GM20000 (cell line): ENCODE measurements around the gene LIN28A.
A peak's percentile ranks its signal among the peaks of the same experiment; 100 is the strongest.

Experiments used
- DNase-seq: peaks from one replicate; pipeline ENCODE4 v3.0.0; 2012; ENCODE audit warnings: low spot score
- TF ChIP-seq, protein P1 (sequence below): IDR thresholded peaks from 2 replicates; pipeline ENCODE4 v1.5.1; 2012; ENCODE audit warnings: mild to moderate bottlenecking, control low read depth; ENCODE audit errors: extremely low read depth, missing control alignments

The LIN28A gene

DNA sequence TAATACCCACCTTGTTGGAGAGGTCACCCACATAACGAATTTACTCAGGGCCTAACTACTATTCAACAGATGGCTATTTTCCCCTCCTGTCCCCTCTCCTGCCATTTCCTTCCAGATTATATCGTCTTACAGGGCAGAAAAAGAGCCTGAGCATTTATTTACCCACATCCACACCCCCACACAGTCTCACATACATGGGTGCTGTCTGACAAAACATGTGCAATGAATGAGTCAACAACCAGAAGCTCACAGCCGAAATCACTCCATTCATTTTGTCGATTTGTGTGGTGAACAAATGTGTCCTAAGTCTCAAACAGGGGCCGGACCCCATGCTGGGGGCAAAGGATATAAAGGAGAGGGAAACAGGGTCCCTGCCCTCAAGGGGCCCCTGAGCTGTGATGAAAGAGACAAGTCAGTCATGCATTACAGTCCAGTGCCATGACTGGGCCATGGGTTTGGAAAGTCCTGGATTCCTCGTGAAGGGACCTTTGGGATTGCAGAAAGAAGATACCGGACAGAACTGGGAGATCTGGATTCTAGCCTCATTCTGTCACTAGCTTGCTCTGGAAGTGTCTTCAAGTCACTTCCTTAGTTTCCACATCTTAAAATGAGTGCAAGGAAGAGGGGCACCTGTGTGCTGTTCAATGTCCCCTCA lies 21.7 kb upstream of the LIN28A start:
- no peak for DNase-seq
- TF ChIP-seq, protein P1, sequence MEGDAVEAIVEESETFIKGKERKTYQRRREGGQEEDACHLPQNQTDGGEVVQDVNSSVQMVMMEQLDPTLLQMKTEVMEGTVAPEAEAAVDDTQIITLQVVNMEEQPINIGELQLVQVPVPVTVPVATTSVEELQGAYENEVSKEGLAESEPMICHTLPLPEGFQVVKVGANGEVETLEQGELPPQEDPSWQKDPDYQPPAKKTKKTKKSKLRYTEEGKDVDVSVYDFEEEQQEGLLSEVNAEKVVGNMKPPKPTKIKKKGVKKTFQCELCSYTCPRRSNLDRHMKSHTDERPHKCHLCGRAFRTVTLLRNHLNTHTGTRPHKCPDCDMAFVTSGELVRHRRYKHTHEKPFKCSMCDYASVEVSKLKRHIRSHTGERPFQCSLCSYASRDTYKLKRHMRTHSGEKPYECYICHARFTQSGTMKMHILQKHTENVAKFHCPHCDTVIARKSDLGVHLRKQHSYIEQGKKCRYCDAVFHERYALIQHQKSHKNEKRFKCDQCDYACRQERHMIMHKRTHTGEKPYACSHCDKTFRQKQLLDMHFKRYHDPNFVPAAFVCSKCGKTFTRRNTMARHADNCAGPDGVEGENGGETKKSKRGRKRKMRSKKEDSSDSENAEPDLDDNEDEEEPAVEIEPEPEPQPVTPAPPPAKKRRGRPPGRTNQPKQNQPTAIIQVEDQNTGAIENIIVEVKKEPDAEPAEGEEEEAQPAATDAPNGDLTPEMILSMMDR, result no peak

DNA sequence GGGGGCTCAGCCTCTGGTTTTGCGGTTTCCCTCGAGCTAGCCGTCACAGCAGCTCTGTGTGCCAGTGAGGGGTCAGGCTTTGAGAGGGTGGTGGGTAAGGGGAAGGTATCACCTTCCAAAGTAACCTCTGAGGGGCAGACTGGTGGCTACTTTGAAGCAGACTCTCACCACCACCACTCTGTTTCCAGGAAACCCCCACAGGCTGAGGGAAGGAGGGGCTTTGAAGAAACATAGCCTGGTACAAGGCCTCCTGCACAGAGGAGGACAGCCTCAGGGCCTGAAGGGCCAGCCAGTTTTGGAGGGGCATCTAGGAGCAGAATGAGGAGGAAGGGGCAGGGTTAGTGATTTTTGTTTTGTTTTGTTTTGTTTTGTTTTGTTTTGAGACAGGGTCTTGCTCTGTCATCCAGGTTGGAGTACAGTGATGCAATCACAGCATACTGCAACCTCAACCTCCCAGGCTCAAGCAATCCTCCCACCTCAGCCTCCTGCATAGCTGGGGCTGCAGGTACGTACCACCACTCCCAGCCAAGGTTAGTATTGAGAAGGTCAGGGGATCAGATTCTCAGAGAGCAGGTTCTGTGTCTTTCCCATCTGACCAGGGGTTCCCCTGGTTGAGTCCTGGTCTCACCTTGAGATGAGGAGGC lies 20.9 kb upstream of the LIN28A start:
- TF ChIP-seq, protein P1, result no peak
- no peak for DNase-seq

DNA sequence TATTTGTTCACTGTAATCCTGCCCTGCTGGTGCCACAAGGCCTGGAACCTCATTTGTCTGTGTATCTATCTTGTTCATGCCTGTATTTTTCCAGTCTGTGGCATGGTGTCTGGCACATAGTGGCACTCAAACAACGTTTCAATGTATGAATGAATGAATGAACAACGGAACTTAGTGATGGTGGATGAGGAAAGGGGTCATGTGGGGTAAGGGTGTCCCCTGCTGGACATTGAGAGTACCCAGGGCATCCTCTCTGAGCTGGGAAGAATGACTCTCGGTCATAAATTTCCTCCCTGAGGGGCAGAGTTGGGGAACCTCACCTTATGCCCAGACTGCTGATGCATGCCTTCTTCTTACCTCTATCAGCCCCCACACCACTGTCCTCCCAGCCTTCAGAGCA lies 19.2 kb upstream of the LIN28A start:
- TF ChIP-seq, protein P1, result peak; percentile 25
- peak; percentile 42 for DNase-seq

DNA sequence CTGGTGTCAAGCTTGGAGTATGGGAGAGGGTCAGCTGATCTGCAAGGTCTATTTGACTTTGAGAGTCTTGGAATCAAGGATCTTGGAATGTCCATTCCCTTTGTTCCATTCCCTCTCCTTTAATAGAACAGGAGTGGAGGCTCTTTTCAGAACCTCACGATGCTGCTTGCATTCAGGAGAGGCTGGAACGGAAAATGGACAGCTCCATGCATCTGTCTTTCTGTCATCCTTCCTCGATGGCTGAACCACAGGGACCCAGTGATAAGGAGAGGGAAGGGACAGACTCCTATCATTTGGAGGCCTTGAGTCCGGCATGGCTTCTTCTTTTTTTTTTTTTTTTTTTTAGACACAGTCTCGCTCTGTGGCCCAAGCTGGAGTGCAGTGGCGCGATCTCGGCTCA lies 14.9 kb upstream of the LIN28A start:
- TF ChIP-seq, protein P1, result no peak

DNA sequence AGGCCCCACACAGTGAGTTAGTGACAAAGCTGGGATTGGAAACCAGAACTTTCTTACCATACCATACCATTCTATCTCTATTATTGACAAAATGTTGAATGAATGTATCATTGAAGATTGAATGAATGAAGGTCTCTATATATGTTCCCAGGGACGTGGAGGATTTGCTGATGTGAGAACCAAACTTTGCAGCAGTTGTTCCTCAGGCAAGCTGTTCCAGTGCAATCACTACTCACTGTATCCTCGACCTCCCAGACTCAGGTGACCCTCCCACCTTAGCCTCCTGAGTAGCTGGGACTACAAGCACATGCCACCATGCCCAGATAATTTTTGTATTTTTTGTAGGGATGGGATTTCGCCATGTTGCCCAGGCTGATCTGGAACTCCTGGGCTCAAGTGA lies 11.6 kb upstream of the LIN28A start:
- TF ChIP-seq, protein P1, result no peak
- no peak for DNase-seq

More for the DNA sequence above, 14.9 kb upstream of the LIN28A start:
- DNase-seq, result no peak

DNA sequence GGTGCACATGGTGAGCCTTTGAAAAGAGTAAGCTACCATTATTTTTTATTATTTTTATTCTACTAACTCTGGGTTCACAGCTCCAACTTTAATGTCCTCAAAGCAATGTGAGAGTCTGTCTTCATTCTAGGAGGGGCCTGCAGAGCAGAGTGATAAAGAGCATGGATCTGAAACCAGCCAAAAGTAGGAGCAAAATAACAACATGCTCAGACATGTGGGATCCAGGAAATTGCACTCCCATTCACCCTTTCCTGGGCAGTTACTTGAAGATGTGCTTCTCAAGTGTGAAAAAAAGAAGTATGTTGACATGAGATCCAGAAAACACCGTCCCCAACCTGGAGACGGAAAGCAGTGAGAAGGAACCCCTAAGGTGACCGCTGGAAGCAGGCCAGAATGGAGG lies 8.7 kb upstream of the LIN28A start:
- no peak for DNase-seq
- TF ChIP-seq, protein P1, result no peak

DNA sequence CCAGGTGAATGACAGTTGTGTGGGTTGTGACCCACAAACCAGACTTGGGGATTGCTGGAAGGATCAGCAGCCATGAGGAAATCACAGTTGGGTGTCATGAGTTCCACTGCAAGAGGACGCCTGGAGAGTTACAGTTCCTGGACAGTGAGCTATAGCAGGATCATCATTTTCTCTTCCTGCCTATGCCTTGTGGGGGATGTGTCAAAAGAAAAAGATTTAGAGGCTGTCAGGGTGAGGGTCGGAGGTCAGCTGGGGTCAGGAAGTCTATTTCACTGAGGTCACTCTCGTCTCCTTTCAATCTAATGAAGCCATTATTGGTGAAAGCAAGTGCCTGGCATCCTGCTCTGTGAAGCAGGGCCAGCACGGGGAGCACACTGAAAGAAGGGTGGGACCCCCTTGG lies 7.0 kb upstream of the LIN28A start:
- TF ChIP-seq, protein P1, result no peak
- DNase-seq, result no peak
